GM13977 (cell line): ENCODE measurements around the gene CDO1.

Source experiments
- DNase-seq: peaks from one replicate; pipeline ENCODE4 v3.0.0; 2012; ENCODE audit warnings: low spot score
- CTCF ChIP-seq: IDR thresholded peaks from 2 replicates; pipeline ENCODE4 v1.5.1; 2012; ENCODE audit warnings: mild to moderate bottlenecking, control low read depth; ENCODE audit not compliant: insufficient read depth; ENCODE audit errors: extremely low read depth, missing control alignments
- in situ Hi-C: fragments of 300-500 bp; cut with MboI; formaldehyde crosslinking; loops from one replicate; pipeline ENCODE4 v1.12.0; 2022; ENCODE audit warnings: low sequenced_read_pairs, low pct_unique_long_range_greater_than_20kb, mixed read lengths, inconsistent platforms; ENCODE audit not compliant: unreplicated experiment

CDO1 gene

DNA sequence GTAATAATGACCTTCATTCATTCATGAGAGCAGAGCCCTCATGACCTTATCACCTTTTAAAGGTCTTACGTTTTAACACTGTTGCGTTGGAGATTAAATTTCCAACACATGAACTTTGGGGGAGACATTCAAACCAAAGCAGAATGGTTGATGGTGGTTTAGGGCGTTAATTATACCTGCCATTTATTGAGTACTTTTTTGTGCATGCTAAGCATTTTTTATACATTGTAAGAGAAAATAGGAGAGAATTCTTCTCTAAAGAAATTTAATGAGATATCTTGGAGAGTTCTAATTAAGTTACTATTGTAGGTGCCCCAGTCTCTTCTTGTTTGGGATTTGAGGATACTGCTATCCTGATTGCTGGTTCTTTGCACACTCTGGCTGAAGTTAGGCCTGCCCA, 37.7 kb upstream of the CDO1 start:
- in situ Hi-C loops, result no loop called here
- no peak for TF ChIP-seq CTCF
- no peak for DNase-seq

DNA sequence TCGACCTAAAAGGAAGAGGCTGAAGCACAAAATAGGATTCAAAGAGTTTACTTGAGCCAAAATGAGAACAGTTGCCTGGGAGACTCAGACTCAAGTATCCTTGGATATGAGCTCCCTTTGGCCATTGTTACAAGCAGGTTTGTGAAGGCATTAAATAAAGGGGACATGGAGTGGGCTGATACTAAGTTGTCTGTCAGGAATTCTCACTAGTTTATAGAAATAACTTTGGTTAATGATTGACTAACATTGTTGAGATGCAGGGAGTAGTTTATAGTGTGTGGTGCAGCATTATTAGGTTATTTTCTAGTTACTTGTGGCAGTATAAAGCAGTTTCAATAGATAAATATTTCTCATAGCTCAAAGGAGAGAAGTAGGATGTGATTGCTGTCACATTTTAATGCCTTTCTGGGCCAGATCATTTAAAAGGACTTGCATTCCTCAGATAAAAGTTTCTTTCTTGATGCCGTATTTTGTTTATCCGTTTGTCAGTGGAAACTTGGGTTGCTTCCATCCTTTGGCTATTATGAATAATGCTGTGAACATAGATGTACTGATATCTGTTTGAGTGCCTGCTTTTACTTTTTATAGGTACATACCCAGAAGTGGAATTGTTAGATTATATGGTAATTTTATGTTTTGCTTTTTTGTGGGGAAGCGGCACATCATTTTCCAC, 34.4 kb upstream of the CDO1 start:
- no peak for TF ChIP-seq CTCF
- in situ Hi-C loops, result no loop called here
- no peak for DNase-seq

- no peak for DNase-seq
- no peak for TF ChIP-seq CTCF
- in situ Hi-C loops, result loop anchor here (10.0 to 25.0 kb wide), 2 partner anchors 213 to 225 kb away; partner anchors contain the start of gene TMED7
Measured at GRCh38 chr5:115849258-115849798, 32.9 kb upstream of the CDO1 start.

- in situ Hi-C loops, result loop anchor here (10.0 to 25.0 kb wide), 2 partner anchors 215 to 222 kb away; partner anchors contain the start of gene TMED7
- no peak for DNase-seq
Measured at GRCh38 chr5:115847290-115847689, 30.8 kb upstream of the CDO1 start.

GRCh38 chr5:115844321-115844817, 27.9 kb upstream of the CDO1 start:
- TF ChIP-seq CTCF, result no peak
- DNase-seq, result no peak
- in situ Hi-C loops, result loop anchor here (10.0 to 25.0 kb wide), 2 partner anchors 218 to 220 kb away; partner anchors contain the start of gene TMED7

More at GRCh38 chr5:115847290-115847689, 30.8 kb upstream of the CDO1 start:
- no peak for TF ChIP-seq CTCF

DNA sequence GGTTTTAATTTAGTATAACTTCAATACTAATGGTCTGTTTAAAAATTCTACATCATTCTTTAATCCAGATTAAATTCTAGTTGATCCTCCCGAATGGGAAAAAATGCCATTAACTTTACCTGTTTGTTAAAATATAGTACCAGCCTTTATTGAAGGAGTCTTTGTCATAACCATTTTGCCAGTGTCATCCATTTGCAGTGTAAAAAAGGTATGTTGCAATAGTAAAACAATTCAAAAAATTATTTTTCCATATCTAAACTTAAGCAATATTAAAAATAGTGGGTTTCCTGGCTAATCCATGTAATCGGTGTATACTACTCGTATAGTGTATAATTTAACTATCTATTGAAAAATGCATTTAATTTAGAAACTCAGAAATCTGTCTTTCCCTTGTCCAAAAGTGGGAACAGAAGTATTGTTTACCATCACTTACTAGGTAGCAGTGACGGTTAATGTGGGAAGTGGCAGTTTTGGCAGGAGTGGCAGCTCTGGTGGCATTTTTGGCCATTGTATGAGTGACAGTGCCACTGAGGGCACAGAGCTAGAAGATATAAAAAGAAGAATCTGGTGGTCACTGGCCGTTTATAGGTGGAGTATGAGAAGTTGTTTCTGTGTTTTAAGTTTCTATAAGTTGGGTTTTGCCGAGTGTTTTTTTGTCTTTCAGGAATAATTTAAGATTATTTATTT, 27.1 kb upstream of the CDO1 start:
- no peak for DNase-seq
- in situ Hi-C loops, result loop anchor here (10.0 to 25.0 kb wide), 2 partner anchors 219 kb away; partner anchors contain the start of gene TMED7
- no peak for TF ChIP-seq CTCF
